ENCODE results near the gene MYH14. TPM values are rescaled to one million over a fixed set of nuclear protein-coding genes. Genes with fewer than 3 reads are reported as not detected.
A peak's percentile ranks its signal among the peaks of the same experiment; 100 is the strongest.

MYH14 gene
- total RNA-seq, 1 donor from 2014 or later, result 113 TPM

- H3K27me3 ChIP-seq (ENCODE audit: low read depth), result peaks cover 3% of the 10 kb centered on the region
- DNase-seq (peak; percentile 93), ATAC-seq (peak; percentile 98)
- intact Hi-C loops (cut with DNase I), result no loop called here
- peak overlapping the region; percentile 89 for H3K27ac ChIP-seq
- no peaks in the 10 kb centered on the region for H3K9me3 ChIP-seq
- H3K4me3 ChIP-seq, result no peak overlapping the region
- TF ChIP-seq CTCF (IDR thresholded peaks at IDR 0.05), result no peak
- H3K36me3 ChIP-seq, result no peaks in the 10 kb centered on the region
- peaks cover 5% of the 10 kb centered on the region for H3K4me1 ChIP-seq
These were observed 11.5 kb downstream of the MYH14 start for GRCh38 chr19:50214699-50215543.

GRCh38 chr19:50215820-50216219 is 12.4 kb downstream of the MYH14 start:
- H3K4me1 ChIP-seq, result peaks cover 5% of the 10 kb centered on the region
- no peak for TF ChIP-seq CTCF (IDR thresholded peaks at IDR 0.05)
- intact Hi-C loops (cut with DNase I), result no loop called here
- H3K9me3 ChIP-seq, result no peaks in the 10 kb centered on the region
- DNase-seq (no peak), ATAC-seq (no peak)
- no peak overlapping the region for H3K4me3 ChIP-seq
- peak overlapping the region; percentile 89 for H3K27ac ChIP-seq
- no peaks in the 10 kb centered on the region for H3K36me3 ChIP-seq
- H3K27me3 ChIP-seq (ENCODE audit: low read depth), result peaks cover 3% of the 10 kb centered on the region

- intact Hi-C loops (cut with DNase I), result no loop called here
- no peak overlapping the region for H3K4me3 ChIP-seq
- ATAC-seq (no peak), DNase-seq (no peak)
- no peak overlapping the region for H3K27ac ChIP-seq
- H3K36me3 ChIP-seq, result peaks cover 16% of the 10 kb centered on the region
- no peak for TF ChIP-seq CTCF (IDR thresholded peaks at IDR 0.05)
- H3K4me1 ChIP-seq, result no peaks in the 10 kb centered on the region
- peaks cover 3% of the 10 kb centered on the region for H3K27me3 ChIP-seq (ENCODE audit: low read depth)
- no peaks in the 10 kb centered on the region for H3K9me3 ChIP-seq
These were observed 17.7 kb downstream of the MYH14 start for GRCh38 chr19:50221087-50221486.

GRCh38 chr19:50222691-50223438 is 19.4 kb downstream of the MYH14 start:
- intact Hi-C loops (cut with DNase I), result no loop called here
- H3K36me3 ChIP-seq, result peaks cover 16% of the 10 kb centered on the region
- TF ChIP-seq CTCF (IDR thresholded peaks at IDR 0.05), result no peak
- no peak overlapping the region for H3K4me3 ChIP-seq
- no peaks in the 10 kb centered on the region for H3K9me3 ChIP-seq
- no peak overlapping the region for H3K27ac ChIP-seq
- H3K27me3 ChIP-seq (ENCODE audit: low read depth), result no peaks in the 10 kb centered on the region
- DNase-seq, result no peak
- ATAC-seq, result peak in 1 of 2 donors; percentile 24
- H3K4me1 ChIP-seq, result no peaks in the 10 kb centered on the region

GRCh38 chr19:50223439-50223716 is 20.0 kb downstream of the MYH14 start:
- DNase-seq (no peak), ATAC-seq (peak in 1 of 2 donors; percentile 8)
- intact Hi-C loops (cut with DNase I), result no loop called here
- Histone ChIP-seq H3K27me3 (ENCODE audit: low read depth) (no peaks in the 10 kb centered on the region), H3K4me3 (no peak overlapping the region), H3K4me1 (no peaks in the 10 kb centered on the region), H3K36me3 (peaks cover 16% of the 10 kb centered on the region), H3K9me3 (no peaks in the 10 kb centered on the region), H3K27ac (no peak overlapping the region)
- TF ChIP-seq CTCF (IDR thresholded peaks at IDR 0.05), result no peak

Data from lower lobe of right lung (tissue), 2 donors.